Measurements from ENCODE around the gene PTTG1IP.
A peak's percentile ranks its signal among the peaks of the same experiment; 100 is the strongest.

PTTG1IP gene

DNA sequence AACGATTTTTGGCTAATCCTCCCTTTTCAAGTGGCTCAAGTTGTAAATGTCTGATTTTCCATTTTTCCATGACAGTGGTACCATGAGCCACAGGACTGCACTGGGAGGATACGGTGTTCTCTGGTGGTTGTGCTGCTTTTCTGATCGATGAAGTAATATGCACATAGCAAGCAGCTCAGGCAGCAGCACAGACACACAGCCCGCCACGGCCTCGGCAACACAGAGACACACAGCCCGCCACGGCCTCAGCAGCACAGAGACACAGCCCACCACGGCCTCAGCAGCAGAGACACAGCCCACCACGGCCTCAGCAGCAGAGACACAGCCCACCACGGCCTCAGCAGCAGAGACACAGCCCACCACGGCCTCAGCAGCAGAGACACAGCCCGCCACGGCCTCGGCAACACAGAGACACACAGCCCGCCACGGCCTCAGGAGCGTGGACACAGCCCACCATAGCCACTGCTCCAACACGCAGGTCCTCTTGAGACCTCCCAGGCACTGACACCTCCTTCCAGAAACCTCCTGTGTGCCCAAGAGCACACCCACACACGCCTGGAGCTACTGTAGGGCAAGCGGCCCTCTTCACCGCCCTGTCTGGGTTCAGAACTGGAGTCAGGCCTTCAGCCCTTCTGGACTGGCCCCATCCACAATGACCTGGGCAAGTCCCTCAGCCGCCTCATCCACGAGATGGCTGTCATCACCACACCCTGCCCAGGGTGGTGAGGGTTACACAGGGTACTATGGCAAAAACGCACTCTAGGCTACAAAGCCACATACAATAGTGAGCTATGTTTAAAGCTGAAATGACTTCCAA lies 10.4 kb downstream of the PTTG1IP start:
- no peak for DNase-seq

DNA sequence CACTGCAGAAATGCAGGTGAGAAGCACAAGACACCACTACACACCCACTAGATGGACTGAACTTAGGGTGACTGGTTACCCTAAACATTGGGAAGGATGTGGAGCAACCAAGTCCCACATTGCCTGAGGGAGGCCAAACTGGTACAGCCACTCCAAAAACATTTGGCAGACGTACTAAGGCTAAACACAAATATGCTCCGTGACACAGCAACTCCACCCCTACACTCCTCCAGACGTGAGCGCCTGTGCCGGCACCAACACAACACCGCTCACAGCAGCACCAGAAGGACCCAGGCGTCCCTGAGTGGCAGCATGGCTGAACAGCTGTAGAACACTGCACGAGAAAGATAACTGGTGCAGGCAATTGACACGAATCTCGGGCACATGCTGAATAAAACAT lies 14.7 kb downstream of the PTTG1IP start:
- DNase-seq, result no peak

GRCh38 chr21:44858291-44858690 lies 15.2 kb downstream of the PTTG1IP start:
- DNase-seq, result no peak

DNA sequence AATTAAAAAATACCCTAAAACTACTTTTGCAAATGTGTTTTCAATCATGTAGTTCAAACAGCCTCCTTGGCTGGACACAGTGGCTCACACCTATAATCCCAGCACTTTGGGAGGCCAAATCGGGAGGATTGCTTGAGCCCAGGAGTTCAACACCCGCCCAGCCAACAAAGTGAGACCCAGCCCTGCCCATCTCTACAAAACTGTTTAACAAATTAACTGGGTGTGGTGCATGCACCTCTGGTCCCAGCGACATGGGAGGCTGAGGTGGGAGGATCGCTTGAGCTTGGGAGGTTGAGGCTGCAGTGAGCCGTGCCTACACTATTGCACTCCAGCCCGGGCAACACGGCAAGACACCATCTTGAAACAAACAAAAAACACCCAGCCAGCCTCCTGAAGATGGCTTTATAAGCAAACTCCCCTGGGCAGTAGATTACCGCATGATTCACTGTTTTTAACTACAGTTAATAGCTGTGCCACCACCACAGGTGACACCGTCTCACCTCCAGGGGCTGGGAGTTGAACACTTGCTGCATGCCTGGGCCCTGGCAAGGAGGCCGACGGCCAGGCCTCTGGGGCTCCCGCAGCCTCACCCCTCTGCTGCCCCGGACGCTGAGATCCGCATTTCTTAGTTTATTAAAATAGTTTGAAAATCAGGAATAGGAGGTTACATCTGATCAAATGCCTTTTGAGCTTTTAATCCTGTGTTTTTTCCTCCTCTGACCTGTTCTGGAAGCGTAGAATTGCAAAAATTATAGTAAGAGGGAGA lies 16.2 kb downstream of the PTTG1IP start:
- no peak for DNase-seq

DNA sequence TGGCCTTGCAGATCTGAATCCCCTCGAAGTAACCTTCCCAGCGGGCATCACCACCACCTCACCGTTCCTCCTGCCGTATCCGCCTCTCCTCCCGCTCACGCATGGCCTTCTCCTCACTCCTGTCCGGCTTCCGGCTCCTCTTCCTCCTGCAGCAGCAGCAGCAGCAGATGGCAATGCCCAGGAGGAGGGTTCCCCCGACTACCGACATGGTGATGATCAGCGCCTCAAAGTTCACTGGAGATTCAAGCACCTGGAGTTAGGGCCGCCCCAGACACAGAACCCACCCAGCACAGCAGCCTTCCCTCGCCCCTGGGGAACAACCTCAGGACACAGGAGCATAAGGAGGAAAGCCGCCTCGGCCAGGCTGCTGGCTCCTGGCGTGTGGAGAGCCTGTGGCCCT lies 17.4 kb downstream of the PTTG1IP start:
- no peak for DNase-seq

DNA sequence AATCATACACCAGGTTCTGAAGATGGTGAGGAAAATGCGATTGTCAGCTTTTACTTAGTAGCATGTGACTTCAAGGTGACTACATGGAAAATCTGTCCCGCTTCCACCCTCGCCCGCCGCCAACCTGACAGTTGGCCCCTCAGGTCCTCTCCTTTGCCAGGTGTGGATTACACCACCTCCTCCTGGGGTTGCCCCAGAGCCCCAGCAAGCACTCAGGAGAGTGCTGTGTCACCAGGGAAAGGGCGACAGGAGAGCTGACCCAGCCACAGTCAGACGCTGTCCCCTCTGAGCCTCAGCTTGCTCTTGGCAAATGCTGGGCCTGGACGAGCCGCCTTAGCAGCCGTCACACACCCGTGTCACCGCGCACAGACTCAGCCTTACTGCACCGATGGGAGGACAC lies 17.9 kb downstream of the PTTG1IP start:
- DNase-seq, result no peak

DNA sequence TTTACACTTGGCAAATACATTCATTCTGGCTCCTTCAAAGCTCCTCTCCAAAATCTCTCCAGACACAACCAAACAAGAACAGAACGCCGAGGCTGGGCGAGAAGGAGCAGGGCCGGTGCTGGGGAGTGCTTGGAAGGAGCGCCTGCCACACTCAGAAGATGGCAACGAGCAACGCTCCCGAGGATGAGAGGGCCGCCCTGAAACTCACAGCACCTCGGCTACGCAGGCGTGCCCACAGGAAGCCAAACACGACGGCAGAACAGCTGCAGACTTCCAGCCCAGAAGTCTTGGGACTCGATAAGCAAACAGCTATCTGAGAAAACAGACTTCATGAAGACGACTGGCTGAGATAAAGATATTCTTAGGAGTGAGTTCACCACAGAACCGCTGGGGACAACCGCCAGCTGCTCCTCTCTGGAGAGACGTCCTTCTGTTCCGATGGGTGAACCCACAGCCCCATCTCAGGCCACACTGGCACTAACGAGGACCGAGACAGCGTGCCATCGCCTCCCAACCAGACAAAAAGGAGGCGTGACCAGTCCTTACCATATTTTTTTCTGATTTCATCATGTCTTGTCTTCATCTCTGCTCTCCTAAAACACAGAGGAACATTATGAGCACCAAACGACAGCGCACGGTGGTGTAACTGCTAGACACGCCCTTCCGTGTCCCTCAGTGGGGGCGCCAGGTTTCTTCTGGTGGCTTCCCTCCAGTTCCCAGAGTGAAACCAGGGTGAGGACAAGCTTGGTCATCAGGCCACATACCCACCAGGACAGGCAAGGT lies 18.6 kb downstream of the PTTG1IP start:
- DNase-seq, result no peak

GRCh38 chr21:44854391-44854663 lies 19.2 kb downstream of the PTTG1IP start:
- DNase-seq, result no peak

DNA sequence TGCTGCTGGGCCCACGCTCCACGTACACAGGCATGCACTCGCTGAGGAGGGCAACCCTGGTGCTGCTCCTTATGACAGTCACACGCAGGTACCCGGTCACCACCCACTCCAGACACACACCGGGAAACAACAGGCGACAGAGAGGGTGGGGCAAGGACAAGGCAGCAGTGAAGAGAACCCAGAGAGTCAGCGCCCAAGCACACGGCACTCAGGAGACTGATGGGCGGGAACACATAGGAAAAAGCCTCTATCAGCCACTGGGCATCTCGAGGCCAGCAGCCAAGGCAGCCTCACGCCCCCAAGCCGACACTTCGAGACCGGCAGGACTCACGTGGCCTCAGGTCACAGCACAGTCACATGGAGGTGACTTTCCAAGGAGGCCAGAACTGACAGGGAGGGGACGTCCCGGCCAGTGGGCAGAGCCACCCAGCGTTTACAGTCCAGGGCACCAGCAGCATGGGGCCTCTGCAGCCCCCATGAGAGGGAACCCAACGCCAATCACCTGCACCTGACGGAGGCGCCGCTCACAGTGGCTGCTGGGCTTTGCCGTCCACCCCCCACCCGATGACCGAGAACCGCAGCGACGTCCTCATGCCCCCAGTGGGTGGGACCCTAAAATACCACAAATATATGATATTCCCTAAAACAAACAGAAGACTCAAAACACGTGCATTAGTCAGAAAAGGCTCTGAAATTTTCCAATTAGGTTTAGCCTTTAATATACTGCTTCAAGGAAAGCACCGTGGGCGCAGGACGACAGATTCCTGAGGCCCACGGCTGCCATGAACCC lies 19.7 kb downstream of the PTTG1IP start:
- DNase-seq, result no peak

GRCh38 chr21:44850905-44851657 lies 22.4 kb downstream of the PTTG1IP start:
- no peak for DNase-seq

DNA sequence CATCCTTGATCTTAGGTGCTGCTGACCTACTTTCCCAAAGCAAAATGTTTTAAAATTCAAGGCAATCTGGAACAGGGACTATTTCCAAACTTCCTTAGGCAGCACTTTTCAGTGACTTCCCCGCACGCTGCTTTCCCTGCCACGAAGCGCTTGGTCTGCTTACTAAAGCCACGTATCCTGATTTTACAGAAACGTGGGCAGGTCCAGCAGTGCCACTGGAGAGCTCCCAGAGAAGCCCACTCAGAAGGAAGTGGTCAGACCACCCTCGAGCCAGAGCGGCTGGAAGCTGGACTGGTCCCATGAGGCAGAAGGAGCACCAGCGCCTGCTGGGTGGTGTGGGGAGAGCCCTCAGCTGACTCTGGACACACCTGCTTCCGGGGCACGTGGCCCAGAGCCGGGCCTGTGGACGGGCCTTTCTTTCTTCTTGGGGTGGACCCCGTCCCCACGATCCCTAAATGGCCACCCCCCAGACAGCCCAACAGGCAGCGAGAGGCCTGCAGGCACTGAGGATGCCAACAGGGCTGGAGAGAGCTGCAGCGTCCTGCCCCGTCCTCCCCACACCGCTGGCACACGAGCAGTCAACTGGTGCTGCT lies 23.2 kb downstream of the PTTG1IP start:
- DNase-seq, result no peak

DNA sequence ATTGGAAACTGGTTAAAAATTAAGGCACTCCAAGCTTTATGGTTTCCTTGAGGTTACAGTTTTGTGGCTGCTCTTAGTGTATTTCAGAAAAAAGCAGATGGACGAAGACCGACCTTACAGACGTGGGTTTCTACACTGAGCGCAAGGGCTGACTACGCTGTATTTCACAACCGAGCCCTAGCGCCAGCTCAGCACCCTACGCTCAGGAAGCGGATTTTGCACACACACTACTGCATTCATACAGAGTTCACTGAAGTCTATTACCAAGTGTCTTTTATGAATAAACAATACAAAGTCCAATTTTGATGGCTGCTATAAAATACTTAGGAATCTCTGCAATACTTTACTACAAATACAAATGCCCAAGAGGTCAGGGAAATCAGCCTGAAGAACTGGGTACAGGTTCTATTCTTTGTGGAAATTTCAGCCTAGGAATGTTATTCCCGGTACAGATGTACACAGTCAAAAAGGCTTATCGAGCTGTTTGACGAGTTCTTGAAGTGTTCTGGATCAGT lies 23.8 kb downstream of the PTTG1IP start:
- peak; percentile 60 to 73 for DNase-seq

DNA sequence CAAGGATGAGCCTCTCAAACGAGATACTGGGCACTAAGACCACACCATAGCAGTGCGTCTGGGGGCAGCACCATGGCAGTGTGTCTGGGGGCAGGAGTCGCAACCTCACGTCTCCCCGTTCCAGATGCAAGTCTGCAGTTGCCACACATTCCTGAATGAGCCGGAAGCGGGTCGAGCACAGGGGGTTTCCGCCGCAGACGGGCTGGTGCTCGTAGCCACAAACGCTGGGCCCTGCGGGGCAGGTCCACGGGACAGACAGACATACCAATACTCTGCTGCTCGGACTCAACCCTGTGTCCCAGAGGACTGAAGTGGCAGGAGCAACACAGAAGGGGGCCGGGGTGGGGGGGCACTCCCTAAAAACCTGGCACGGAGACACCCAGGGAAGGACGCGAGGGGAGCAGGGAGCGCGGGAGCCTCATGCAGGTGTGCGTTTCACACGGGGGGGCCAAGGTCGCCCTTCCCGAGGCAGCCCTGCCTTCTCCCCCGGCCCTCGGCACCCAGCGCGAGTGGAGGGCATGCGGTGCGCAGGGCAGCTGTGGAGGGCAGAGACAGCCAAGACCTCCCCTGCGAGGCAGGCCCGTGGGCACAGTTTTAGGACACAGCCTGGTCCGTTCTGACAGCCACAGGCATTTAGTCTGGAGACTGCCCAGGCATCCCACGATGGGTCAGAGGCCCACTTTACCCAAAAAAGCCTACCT lies 24.5 kb downstream of the PTTG1IP start:
- DNase-seq, result no peak

GRCh38 chr21:44847261-44848056 lies 26.0 kb downstream of the PTTG1IP start:
- DNase-seq, result no peak

GRCh38 chr21:44846485-44847260 lies 26.8 kb downstream of the PTTG1IP start:
- peak; percentile 57 to 65 for DNase-seq

GRCh38 chr21:44846224-44846484 lies 27.3 kb downstream of the PTTG1IP start:
- no peak for DNase-seq

GRCh38 chr21:44845418-44846223 lies 27.9 kb downstream of the PTTG1IP start:
- DNase-seq, result peak; percentile 62 to 67

GRCh38 chr21:44844256-44844655 lies 29.2 kb downstream of the PTTG1IP start:
- no peak for DNase-seq

Data from inflammatory macrophage treated with lipopolysaccharide for 1 hour (primary cell).